NCI-H2196 (cell line): ENCODE results near the gene BMAL1.
"Not testable (repeated sequence)": the region's sequence is repeated elsewhere in the genome, so short reads cannot be mapped to it uniquely, and the experiment has no call there.

Source experiments
- DNase-seq: peaks from one replicate; lab custom pipeline; 2025; ENCODE audit not compliant: unreplicated experiment; lab: John Stamatoyannopoulos, UW

BMAL1 gene

DNA sequence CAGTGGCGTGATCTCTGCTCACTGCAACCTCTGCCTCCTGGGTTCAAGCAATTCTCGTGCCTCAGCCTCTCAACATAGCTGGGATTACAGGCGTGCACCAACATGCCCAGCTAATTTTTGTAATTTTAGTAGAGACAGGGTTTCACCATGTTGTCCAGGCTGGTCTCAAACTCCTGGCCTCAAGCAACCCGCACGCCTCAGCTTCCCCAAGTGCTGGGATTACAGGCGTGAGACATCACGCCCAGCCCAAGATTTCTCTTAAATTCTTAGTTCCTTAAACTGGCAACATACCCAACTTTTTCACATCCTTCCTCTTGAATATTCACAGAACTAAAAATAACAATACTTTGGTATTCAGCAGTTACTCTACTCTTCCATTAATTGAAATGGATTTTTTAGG is 159.2 kb downstream of the BMAL1 start:
- DNase-seq: not testable (repeated sequence)
